NT2/D1 (cell line): Measurements from ENCODE around the gene SHLD2.
"Not testable (repeated sequence)": the region's sequence is repeated elsewhere in the genome, so short reads cannot be mapped to it uniquely, and the experiment has no call there.

ENCODE experiments used
- DNase-seq: peaks from one replicate; pipeline ENCODE4 v3.0.0-alpha.2; 2011; ENCODE audit warnings: low read depth, low spot score
- H3K27me3 ChIP-seq: 2 replicates; pipeline ENCODE4 v1.6.0; 2011; ENCODE audit warnings: mild to moderate bottlenecking; ENCODE audit not compliant: insufficient read length, insufficient read depth
- H3K36me3 ChIP-seq: 2 replicates; pipeline ENCODE4 v1.6.1; 2011; ENCODE audit warnings: mild to moderate bottlenecking, low read length, mixed read lengths; ENCODE audit not compliant: insufficient read depth, insufficient read length
- H3K4me1 ChIP-seq: 2 replicates; pipeline ENCODE4 v1.5.1; 2011; ENCODE audit not compliant: insufficient read depth, insufficient read length
- H3K4me3 ChIP-seq: 2 replicates; pipeline ENCODE4 v1.5.1; 2011; ENCODE audit warnings: low read depth; ENCODE audit not compliant: insufficient read length
- H3K9ac ChIP-seq: 2 replicates; pipeline ENCODE4 v1.6.0; 2011; ENCODE audit warnings: low read depth; ENCODE audit not compliant: insufficient read length
- H3K9me3 ChIP-seq: 2 replicates; pipeline ENCODE4 v1.5.1; 2011; ENCODE audit warnings: mild to moderate bottlenecking, low read length; ENCODE audit not compliant: insufficient read depth
- SUZ12 ChIP-seq: IDR thresholded peaks from 2 replicates; pipeline ENCODE4 v1.6.1; 2011; ENCODE audit not compliant: insufficient read length, insufficient read depth; ENCODE audit errors: extremely low read depth
- YY1 ChIP-seq: IDR thresholded peaks from 2 replicates; pipeline ENCODE4 v1.6.1; 2011; ENCODE audit not compliant: insufficient read length, insufficient read depth
- ZNF274 ChIP-seq: IDR thresholded peaks from 2 replicates; pipeline ENCODE4 v1.6.1; 2011; ENCODE audit warnings: mild to moderate bottlenecking, low read depth, low read length

The SHLD2 gene

DNA sequence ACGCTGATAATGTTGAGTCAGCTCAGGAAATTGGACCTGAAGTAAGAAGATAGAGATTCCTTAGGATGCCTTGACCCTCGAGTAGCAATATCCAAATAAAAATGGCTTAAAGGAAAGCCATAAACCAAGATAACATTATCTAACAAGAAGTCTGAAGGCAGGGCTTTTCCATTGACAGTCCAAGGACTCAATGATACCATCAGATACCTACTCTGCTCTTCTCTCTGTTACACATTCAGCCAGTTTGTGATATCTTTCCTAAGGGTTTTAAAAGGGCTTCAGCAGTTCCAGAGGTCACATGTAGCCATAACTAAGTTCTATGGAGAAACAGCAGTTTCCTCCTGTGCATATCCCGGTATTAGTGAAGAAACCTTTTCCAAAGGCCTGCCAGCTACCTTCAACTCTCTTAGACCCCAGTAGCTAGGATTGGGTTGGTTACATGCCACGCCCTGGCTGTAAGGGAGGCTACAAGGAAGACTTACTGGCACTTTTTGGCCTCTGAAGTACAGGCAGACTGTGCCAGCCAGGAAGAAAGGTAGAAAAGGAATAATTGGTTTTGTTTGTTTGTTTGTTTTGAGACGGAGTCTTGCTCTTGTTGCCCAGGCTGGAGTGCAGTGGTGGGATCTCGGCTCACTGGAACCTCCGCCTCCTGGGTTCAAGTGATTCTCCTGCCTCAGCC, 10.6 kb downstream of the SHLD2 start:
- peaks cover 34% of the 10 kb centered on the region for H3K36me3 ChIP-seq
- no peaks in the 10 kb centered on the region for H3K27me3 ChIP-seq
- DNase-seq, result no peak
- H3K9ac ChIP-seq, result no peak overlapping the region
- TF ChIP-seq YY1, result no peak
- no peak for TF ChIP-seq SUZ12
- no peak for TF ChIP-seq ZNF274
- no peaks in the 10 kb centered on the region for H3K9me3 ChIP-seq
- no peaks in the 10 kb centered on the region for H3K4me1 ChIP-seq
- H3K4me3 ChIP-seq, result no peak overlapping the region

DNA sequence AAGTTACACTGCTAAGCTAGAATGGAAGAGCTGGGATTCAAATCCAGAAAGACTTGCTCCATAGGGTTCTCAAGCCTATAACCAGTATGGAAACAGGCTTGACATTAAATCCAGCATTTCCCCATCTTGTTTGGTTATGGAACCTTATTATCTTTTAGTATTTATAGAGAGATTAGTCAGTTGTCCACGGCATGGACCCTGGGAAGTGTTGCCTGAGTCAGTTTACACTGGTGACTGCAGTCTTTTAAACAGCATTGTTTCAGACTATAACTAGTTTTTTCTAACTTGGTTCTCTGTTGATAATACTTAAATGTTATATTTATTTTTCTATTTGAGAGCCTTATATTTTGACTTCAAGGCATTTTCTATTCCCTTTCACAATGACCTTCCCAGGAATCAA, 23.1 kb downstream of the SHLD2 start:
- H3K27me3 ChIP-seq, H3K9me3 ChIP-seq, H3K4me1 ChIP-seq, H3K9ac ChIP-seq, H3K36me3 ChIP-seq, H3K4me3 ChIP-seq, DNase-seq: not testable (repeated sequence)

DNA sequence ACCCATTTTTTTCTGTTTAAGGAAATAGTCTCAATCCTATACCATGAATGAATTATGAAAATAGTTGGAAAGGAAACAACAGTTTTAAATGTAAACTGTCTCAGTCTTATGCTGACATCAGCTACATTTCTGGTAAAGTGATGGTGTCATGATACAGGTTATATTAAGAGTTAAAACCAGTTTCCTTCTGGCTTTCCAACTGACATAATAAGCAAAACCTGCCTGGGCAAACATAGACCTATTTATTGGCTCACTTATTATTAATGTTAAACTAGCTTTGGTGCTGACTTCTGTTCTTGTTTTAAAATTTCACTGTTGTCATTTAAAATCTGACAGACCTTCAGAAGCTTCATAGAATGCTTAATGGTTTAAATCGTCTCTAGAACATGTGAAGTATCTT, 24.0 kb downstream of the SHLD2 start:
- not testable (repeated sequence) for H3K36me3 ChIP-seq, DNase-seq, H3K9me3 ChIP-seq, H3K4me3 ChIP-seq, H3K4me1 ChIP-seq, H3K9ac ChIP-seq, H3K27me3 ChIP-seq

DNA sequence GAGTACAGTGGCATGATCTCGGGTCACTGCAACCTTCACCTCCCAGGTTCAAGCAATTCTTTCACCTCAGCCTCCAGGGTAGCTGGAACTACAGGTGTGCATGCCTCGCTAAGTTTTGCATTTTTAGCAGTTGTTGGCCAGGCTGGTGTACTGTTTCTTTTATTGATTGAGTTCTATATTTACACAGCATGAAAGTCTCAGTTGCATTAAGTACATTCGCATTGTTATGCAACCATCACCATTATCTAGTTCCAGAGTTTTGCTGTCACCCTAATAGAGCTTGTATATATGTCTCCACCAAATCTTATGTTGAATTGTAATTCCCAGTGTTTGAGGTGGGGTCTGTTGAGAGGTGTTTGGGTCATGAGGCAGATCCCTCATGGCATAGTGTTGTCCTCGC, 28.3 kb downstream of the SHLD2 start:
- not testable (repeated sequence) for H3K36me3 ChIP-seq, H3K9me3 ChIP-seq, H3K27me3 ChIP-seq, H3K4me3 ChIP-seq, H3K9ac ChIP-seq, H3K4me1 ChIP-seq, DNase-seq

DNA sequence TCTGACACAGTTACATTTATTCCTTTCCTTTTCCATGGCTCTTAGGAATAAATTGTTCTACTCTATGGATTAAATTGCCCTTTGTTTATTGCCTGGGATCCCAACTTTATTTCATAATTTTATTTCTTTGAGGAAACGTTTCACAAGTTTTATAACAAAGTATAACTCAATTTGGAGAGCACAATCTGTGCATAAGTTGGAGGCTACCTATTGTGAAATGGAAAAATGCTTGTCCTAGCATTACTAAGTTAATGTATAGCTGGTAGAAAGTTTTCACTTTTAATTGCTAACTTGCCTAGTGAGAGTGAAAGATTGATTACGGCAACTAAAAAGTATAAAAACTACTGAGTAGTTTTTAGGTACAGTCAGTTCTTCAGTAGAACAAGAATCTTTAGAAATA, 32.0 kb downstream of the SHLD2 start:
- H3K9ac ChIP-seq, H3K27me3 ChIP-seq, H3K4me1 ChIP-seq, DNase-seq, H3K36me3 ChIP-seq, H3K4me3 ChIP-seq, H3K9me3 ChIP-seq: not testable (repeated sequence)

DNA sequence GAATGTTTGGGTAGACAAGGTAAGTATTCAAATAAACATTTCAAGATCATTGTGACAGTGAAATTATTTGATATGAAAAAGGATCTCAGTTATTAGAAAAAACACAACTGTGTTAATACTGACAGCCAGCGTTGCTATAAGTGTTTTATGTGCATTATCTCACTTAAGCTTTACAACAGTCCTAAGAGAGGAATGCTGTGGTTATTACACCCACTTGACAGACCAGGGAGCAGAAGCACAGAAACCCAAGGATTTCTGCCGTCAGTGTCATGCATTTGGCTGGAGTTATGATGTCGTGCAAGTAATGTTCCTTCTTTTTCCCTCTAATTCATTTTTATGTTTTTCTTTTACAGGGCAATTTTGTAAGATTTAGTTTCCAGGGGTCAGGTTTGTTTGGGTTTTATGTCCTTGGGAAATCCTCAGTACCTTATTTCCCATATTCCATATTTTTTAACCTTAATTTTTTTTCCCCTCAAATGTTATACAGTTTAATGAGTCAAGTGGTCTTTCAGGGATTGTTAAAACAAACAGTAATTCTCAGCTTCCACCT, 32.7 kb downstream of the SHLD2 start:
- not testable (repeated sequence) for H3K9ac ChIP-seq, H3K36me3 ChIP-seq, H3K27me3 ChIP-seq, DNase-seq, H3K9me3 ChIP-seq, H3K4me1 ChIP-seq, H3K4me3 ChIP-seq

DNA sequence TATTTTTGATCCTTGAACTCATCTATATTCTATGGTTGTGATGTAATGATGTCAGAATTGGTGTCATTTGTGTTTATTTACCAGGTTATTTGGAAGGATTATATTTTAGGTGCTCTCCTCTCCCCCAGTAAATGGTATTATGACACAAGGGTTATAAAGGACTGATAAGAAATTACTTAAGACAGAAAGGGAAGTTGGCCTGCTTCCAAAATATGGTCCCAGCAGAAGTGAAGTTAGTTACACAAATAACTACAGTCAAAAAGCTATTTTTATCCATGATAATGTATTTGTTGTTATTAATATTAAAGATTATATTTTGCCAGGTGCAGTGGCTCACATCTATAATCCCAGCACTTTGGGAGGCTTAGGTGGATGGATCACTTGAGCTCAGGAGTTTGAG, 37.2 kb downstream of the SHLD2 start:
- H3K9me3 ChIP-seq, H3K36me3 ChIP-seq, H3K27me3 ChIP-seq, H3K4me1 ChIP-seq, H3K9ac ChIP-seq, DNase-seq, H3K4me3 ChIP-seq: not testable (repeated sequence)

DNA sequence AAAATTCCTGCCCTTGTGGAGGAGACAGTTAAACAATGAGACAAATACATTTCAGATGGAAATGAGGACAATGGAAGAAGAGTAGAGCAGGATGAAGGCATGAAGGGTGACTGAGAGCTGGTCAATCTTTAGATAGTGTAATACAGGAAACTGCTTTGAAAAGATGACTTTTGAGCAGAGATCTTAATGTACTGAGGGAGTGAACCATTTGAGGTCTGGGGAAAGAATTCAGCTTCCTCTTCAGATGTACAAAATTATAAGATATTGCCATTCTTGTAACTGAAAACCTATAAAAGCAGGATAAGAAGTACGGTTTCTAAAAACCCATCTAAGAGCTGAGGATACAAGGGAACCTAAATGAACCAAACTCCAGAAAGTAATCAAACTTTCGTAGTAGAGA, 38.9 kb downstream of the SHLD2 start:
- H3K9me3 ChIP-seq, H3K4me1 ChIP-seq, DNase-seq, H3K36me3 ChIP-seq, H3K27me3 ChIP-seq, H3K4me3 ChIP-seq, H3K9ac ChIP-seq: not testable (repeated sequence)

DNA sequence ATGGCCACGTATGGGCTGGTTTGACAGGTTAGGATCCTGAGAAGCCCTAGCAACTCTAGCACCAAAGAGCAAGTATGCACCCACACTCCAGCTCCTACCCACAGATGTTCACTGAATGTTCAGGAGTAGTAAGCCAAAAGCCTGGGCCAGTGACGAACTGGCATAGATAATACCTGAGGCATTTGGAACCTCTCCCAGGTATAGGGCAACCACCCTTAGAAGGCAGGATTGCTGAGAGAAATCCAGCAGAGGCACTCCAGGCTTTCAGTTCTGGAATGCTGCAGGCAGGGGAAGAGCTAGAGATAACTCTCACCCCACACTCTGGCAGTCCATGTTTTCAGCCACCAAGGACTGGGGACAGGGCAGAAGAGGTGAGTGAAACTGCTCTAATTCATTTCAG, 39.4 kb downstream of the SHLD2 start:
- H3K4me3 ChIP-seq, DNase-seq, H3K9me3 ChIP-seq, H3K9ac ChIP-seq, H3K4me1 ChIP-seq, H3K36me3 ChIP-seq, H3K27me3 ChIP-seq: not testable (repeated sequence)

DNA sequence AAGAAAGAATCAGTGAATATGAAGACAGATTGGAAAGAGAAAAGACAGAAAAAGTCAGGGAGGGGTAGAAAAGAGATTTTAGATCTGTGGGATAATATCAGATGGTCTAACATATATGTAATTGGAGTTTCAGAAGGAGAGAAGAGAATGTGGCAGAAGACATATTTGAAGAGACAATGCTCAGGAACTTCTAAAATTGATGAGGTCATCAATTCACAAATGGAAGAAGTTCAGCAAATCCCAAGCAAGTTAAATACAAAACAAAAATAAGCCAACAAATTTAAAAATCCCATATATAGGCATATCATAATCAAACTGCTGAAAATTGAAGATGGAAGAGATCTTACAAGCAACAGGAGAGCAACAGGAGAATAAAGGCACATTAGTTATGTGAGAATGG, 42.5 kb downstream of the SHLD2 start:
- not testable (repeated sequence) for H3K9me3 ChIP-seq, H3K36me3 ChIP-seq, DNase-seq, H3K9ac ChIP-seq, H3K4me1 ChIP-seq, H3K27me3 ChIP-seq, H3K4me3 ChIP-seq

DNA sequence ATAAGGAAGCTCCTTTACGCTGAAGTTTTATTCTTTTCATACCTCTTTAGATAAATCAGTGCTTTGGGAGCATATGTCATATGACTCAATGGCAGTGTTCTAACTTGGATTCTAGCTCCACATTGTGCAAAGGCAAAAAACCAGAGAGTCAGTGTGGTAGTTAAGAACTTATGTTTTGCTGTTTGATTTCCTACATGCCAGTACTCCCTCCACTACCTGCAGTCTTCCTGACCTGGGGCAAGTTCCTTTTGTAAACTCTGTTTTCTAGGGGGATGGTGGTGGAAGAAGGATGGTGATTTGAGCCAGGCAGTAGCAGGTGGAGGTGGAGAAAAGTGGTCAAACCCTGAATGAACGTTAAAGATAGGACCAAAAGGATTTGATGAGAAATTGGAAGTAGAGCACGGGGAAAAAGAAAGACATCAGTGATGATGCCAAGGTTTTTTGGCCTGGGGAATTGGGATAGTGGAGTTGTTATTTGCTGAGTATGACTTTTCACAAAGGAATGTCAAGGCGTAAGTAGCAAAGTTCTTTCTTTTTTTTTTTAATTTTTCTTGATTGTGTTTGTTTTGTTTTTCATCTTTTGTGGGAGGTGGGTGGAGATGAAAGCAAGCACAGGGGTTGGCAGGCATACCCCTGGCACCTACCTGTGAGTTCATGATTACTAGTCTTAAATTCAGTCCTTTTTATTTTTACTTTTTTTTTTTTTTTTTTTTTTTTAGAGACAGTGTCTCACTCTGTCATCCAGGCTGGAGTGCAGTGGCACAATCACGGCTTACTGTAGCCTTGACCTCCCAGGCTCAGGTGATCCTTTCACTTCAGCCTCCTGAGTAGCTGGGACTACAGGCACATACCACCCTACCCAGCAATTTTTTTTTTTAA, 47.5 kb downstream of the SHLD2 start:
- H3K27me3 ChIP-seq, H3K9ac ChIP-seq, H3K9me3 ChIP-seq, H3K36me3 ChIP-seq, H3K4me1 ChIP-seq, DNase-seq, H3K4me3 ChIP-seq: not testable (repeated sequence)
